SU-DHL-6 (cell line): ENCODE measurements around the gene THBS2.

Experiments
- H2AFZ ChIP-seq: fragments of 200-600 bp; sonication (generic); 2 replicates; pipeline ENCODE4 v1.6.1; 2014; ENCODE audit warnings: low read depth, mild to moderate bottlenecking, moderate library complexity, mixed read lengths, antibody characterized with exemption, low read length; ENCODE audit not compliant: severe bottlenecking
- H3F3A ChIP-seq: fragments of 200-600 bp; shearing (Covaris generic); 2 replicates; pipeline ENCODE4 v1.6.0; 2016; ENCODE audit warnings: antibody characterized with exemption, mild to moderate bottlenecking; ENCODE audit not compliant: insufficient read depth
- H3K27ac ChIP-seq: fragments of 200-600 bp; sonication (generic); 2 replicates; pipeline ENCODE4 v1.5.1; 2016; ENCODE audit warnings: low read depth, mild to moderate bottlenecking, low read length, moderate library complexity, mixed read lengths
- H3K27me3 ChIP-seq: fragments of 200-600 bp; sonication (generic), shearing (Covaris generic); 2 replicates; pipeline ENCODE4 v1.6.0; 2014; ENCODE audit warnings: mild to moderate bottlenecking, low read length
- H3K36me3 ChIP-seq: fragments of 200-600 bp; sonication (generic); 2 replicates; pipeline ENCODE4 v1.6.1; 2014; ENCODE audit warnings: mild to moderate bottlenecking, low read length, mixed read lengths
- H3K4me2 ChIP-seq: fragments of 300-600, 200-600 bp; shearing (Covaris generic), sonication (generic); 2 replicates; pipeline ENCODE4 v1.6.0; 2014; ENCODE audit warnings: low read length, low read depth, mild to moderate bottlenecking; ENCODE audit not compliant: poor library complexity, severe bottlenecking
- H3K4me3 ChIP-seq: fragments of 200-600 bp; sonication (generic); 2 replicates; pipeline ENCODE4 v1.5.1; 2014; ENCODE audit warnings: antibody characterized with exemption, low read length, mild to moderate bottlenecking, mixed read lengths; ENCODE audit not compliant: insufficient read depth, poor library complexity, severe bottlenecking
- H3K79me2 ChIP-seq: fragments of 200-600 bp; sonication (generic); 2 replicates; pipeline ENCODE4 v1.6.1; 2014; ENCODE audit warnings: mild to moderate bottlenecking, low read length, moderate library complexity; ENCODE audit not compliant: insufficient read depth
- H3K9ac ChIP-seq: fragments of 200-600 bp; sonication (generic); 2 replicates; pipeline ENCODE4 v1.7.0; 2014; ENCODE audit warnings: mild to moderate bottlenecking, low read length
- H3K9me2 ChIP-seq: fragments of 200-600 bp; sonication (generic); replicated peaks from 2 replicates; pipeline ENCODE4 v1.6.1; 2014; ENCODE audit warnings: low read length; ENCODE audit not compliant: insufficient read depth
- H3K9me3 ChIP-seq: fragments of 200-600 bp; sonication (generic); 2 replicates; pipeline ENCODE4 v1.6.1; 2014; ENCODE audit warnings: low read length, mixed read lengths; ENCODE audit not compliant: insufficient read depth
- H4K20me1 ChIP-seq: fragments of 200-600 bp; sonication (generic); 2 replicates; pipeline ENCODE4 v1.6.1; 2014; ENCODE audit warnings: low read depth, mild to moderate bottlenecking, antibody characterized with exemption, low read length, moderate library complexity, mixed read lengths
- EZH2phosphoT487 ChIP-seq: fragments of 200-600 bp; sonication (generic), shearing (Covaris generic); conservative IDR thresholded peaks from 2 replicates; pipeline ENCODE4 v1.6.1; 2018; ENCODE audit warnings: mild to moderate bottlenecking, antibody characterized with exemption, low read length, moderate library complexity, mixed read lengths
- TF ChIP-seq, protein P1 (sequence below): fragments of 200-600 bp; sonication (generic); IDR thresholded peaks from one replicate; pipeline ENCODE4 v1.5.1; 2017; ENCODE audit warnings: antibody characterized with exemption, mild to moderate bottlenecking, low read length, moderate library complexity; ENCODE audit not compliant: insufficient read depth, poor library complexity, severe bottlenecking

Gene THBS2

DNA sequence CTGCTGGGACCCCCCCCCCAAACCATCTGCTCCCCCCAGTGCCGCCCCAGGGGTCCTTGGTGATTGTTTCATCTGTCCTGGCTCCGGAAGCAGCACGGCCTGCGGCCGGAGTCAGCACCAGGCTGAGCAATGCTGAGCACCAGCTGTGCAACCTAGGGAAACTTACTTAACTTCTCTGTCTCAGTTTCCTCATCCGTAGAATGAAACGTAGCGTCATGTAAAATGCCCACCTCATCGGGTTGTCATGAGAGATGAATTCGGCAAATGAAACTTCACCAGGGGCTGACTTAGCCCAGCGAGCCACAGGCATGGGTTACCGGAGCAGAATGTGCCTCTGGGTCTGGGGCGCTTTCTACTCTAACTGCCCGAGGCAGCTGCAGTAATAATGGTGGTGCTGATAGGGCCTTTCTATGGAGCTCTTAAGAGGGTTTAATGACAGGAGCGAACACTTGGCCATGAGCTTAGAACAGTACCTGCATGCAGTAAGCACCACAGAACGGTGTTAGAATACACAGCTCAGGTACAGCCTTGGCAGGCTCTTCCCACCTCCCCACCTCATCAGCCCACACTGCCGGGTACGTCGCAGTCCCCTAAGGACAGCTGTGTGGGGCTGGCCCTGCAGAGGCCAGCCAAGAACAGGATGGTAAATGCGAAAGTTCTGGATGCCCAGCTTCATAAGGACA lies 1.7 kb downstream of the THBS2 start:
- H3K27me3 ChIP-seq, result no peaks in the 10 kb centered on the region
- H3F3A ChIP-seq, result no peaks in the 10 kb centered on the region
- no peak overlapping the region for H3K9ac ChIP-seq
- H2AFZ ChIP-seq, result no peak overlapping the region
- H3K36me3 ChIP-seq, result no peaks in the 10 kb centered on the region
- H3K9me3 ChIP-seq, result no peaks in the 10 kb centered on the region
- no peaks in the 10 kb centered on the region for H3K9me2 ChIP-seq
- TF ChIP-seq, protein P1, sequence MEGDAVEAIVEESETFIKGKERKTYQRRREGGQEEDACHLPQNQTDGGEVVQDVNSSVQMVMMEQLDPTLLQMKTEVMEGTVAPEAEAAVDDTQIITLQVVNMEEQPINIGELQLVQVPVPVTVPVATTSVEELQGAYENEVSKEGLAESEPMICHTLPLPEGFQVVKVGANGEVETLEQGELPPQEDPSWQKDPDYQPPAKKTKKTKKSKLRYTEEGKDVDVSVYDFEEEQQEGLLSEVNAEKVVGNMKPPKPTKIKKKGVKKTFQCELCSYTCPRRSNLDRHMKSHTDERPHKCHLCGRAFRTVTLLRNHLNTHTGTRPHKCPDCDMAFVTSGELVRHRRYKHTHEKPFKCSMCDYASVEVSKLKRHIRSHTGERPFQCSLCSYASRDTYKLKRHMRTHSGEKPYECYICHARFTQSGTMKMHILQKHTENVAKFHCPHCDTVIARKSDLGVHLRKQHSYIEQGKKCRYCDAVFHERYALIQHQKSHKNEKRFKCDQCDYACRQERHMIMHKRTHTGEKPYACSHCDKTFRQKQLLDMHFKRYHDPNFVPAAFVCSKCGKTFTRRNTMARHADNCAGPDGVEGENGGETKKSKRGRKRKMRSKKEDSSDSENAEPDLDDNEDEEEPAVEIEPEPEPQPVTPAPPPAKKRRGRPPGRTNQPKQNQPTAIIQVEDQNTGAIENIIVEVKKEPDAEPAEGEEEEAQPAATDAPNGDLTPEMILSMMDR, result no peak
- TF ChIP-seq EZH2phosphoT487, result no peak
- H3K4me2 ChIP-seq, result no peak overlapping the region
- no peaks in the 10 kb centered on the region for H3K79me2 ChIP-seq
- no peak overlapping the region for H3K27ac ChIP-seq
- H4K20me1 ChIP-seq, result no peaks in the 10 kb centered on the region
- H3K4me3 ChIP-seq, result no peak overlapping the region

DNA sequence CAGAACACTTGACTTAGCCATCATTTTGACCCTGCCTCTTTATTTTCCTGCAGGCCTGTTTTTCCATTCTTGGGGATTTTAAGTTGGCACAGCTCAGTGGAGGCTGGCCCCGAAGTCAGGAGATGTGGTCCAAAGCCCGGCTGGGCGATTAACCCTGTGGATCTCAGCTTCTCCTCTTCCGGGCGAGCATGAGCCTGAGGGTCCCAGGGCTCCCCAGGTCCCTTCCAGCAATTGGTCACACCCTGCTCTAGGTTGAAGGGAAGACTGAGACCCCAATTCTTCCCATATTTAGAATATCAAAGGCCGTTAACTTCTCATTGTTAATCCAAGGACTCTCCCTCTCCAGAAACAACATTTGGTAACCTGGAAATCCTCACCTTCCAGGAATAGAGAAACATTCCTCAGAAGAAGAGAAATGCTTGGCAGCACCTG lies 2.3 kb downstream of the THBS2 start:
- no peaks in the 10 kb centered on the region for H3K36me3 ChIP-seq
- H3K9ac ChIP-seq, result no peak overlapping the region
- H3K27ac ChIP-seq, result no peak overlapping the region
- no peak for TF ChIP-seq EZH2phosphoT487
- TF ChIP-seq, protein P1, result no peak
- H3K9me3 ChIP-seq, result no peaks in the 10 kb centered on the region
- H3K9me2 ChIP-seq, result no peaks in the 10 kb centered on the region
- H3K79me2 ChIP-seq, result no peaks in the 10 kb centered on the region
- H3K4me3 ChIP-seq, result no peak overlapping the region
- no peaks in the 10 kb centered on the region for H3K27me3 ChIP-seq
- no peak overlapping the region for H3K4me2 ChIP-seq
- H4K20me1 ChIP-seq, result no peaks in the 10 kb centered on the region
- H3F3A ChIP-seq, result no peaks in the 10 kb centered on the region
- no peak overlapping the region for H2AFZ ChIP-seq

DNA sequence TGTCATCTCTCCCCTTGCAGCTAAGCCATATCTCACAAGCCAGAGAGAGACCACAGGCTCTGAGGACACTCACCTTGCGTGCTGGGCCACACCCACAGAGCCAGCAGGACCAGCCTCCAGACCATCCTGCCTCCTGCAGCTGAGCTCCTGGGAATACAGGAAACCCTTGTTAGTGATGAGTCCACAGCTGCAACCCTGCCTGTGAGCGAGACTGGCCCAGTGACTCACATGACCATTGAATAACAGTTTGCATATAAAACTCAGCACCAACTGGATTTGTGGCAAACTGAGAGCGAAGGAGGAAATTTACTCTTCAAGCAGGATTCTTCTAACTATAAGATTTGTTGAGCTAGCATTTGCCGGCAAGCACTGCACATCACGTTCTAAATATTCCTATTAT lies 3.0 kb downstream of the THBS2 start:
- H3K36me3 ChIP-seq, result no peaks in the 10 kb centered on the region
- no peak overlapping the region for H2AFZ ChIP-seq
- H3K79me2 ChIP-seq, result no peaks in the 10 kb centered on the region
- H3F3A ChIP-seq, result no peaks in the 10 kb centered on the region
- no peaks in the 10 kb centered on the region for H3K9me2 ChIP-seq
- no peaks in the 10 kb centered on the region for H3K9me3 ChIP-seq
- TF ChIP-seq, protein P1, result no peak
- TF ChIP-seq EZH2phosphoT487, result no peak
- H3K4me2 ChIP-seq, result no peak overlapping the region
- H3K27ac ChIP-seq, result no peak overlapping the region
- H4K20me1 ChIP-seq, result no peaks in the 10 kb centered on the region
- H3K27me3 ChIP-seq, result no peaks in the 10 kb centered on the region
- H3K9ac ChIP-seq, result no peak overlapping the region
- no peak overlapping the region for H3K4me3 ChIP-seq
